GM12875 (cell line): Measurements from ENCODE around the gene PDE11A.

Source experiments
- H3K4me3 ChIP-seq: one replicate; pipeline ENCODE4 v1.5.1; 2011; ENCODE audit warnings: low read depth, low read length, control low read depth
- CTCF ChIP-seq: IDR thresholded peaks from 2 replicates; pipeline ENCODE4 v1.5.1; 2011; ENCODE audit warnings: low read depth, mild to moderate bottlenecking, control low read depth, inconsistent platforms, low read length, moderate library complexity, borderline replicate concordance; ENCODE audit not compliant: insufficient read depth

PDE11A gene

DNA sequence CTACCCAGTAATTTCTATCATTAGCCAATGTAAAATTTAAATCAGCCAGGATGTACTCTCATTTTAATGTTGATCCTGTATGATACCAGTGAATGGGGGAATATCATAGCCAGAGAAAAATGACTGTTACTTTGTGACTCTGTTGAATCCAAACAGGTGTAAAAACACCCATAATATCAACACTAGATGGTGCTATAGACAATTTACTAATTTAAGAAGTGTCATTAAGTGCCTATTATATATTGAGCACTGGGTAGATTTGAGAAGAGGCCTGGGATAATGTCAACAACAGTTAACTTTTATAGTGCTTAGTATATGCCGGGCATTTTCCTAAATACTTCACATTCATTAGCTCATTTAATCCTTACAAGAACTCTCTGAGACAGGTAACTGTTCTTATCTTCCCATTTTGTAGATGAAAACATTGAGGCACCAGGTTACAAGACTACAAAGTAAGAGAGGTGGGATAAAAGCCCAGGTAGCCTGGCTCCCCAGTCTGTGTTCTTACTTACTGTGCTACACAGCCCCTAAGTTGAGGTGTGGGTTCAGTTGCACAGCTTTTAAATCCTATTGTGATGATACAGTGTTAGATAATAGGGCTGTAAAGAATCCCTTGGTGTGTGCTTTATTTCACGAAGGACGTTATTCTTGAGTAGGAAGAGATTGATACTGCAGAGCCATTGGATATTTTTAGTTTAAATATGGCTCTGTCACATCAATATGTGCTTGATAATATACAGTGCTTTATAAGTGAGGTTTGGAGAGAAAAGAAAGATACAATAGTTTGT is 354.6 kb downstream of the PDE11A start:
- TF ChIP-seq CTCF: peak; percentile 5; the same call in 1 of the 2 replicates
- H3K4me3 ChIP-seq: no peak overlapping the region

DNA sequence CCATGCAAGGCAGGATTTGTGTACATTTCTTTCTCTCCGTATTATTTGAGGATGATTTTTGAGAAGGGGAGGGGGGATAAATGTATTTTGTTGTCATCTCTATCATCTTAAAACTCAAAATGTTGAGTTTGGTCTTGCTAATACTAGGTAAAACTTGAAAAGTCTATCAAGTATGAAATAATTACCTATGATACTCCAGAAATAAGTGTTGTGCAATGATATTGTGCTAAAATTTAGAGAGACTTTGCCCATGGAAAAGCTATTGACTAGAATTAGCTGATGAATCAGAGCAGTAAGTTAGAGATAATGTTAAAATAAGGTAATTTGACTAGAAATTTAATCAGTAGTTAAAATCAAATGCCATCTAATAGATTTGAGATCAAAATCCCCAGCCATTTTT is 356.1 kb downstream of the PDE11A start:
- H3K4me3 ChIP-seq: no peak overlapping the region
- no peak for TF ChIP-seq CTCF

DNA sequence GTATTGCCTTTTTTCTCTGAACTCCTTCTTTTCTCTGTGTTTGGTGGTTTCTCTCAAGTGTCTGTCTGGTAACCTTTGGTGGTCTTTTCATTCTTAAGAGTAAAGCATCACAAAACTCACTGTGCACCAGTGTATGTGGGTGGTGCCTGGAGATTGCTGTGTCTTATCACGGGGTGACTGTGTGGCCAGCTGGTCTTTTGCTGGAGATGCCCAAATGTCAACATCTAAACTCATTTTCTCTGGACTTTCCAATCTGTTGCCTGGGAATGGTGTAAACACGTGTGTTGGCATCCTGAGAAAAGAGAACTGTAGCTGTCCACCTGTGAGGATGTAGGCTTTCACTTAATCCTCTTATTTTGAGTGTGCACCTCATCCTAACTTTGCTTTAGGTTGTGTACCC is 356.8 kb downstream of the PDE11A start:
- H3K4me3 ChIP-seq: no peak overlapping the region
- TF ChIP-seq CTCF: no peak

GRCh38 chr2:177714704-177715103 is 357.9 kb downstream of the PDE11A start:
- TF ChIP-seq CTCF: no peak
- no peak overlapping the region for H3K4me3 ChIP-seq

GRCh38 chr2:177712462-177712861 is 360.1 kb downstream of the PDE11A start:
- no peak for TF ChIP-seq CTCF
- no peak overlapping the region for H3K4me3 ChIP-seq

DNA sequence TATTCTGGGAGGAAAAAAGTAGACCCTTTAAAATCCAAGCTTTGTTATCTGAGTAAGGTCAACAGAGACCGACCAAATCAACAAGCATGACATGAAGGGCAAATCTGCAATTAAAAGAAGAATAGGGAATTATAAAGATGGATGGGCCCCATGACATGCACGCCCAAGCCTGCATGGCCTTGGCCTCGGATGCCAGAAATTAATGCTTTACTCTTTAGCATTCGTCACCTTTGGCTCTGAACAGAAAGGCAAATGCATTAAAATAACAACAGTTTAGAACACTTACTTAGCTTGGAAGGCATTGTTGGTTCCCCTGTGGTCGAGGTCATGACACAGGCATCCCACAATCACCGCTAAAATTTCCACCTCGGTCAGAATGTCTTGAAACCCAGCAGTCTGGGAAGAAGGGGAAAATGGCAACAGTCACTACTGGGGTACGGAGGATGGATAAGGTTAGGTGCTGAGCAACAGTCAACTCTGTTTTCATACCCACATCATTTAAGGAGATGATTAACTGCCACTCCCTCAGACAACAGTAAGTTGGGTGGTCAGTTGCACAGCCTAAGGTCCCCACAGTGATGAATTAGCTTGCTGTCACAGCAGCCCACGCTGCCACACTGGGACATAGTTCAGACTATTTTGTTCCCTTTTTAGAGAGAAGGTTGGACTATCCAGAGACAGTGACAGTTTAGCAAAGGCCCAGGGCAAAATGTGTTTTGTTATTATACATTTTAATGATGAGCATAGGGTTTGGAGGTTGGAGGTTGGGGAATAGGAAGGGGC is 360.9 kb downstream of the PDE11A start:
- H3K4me3 ChIP-seq: no peak overlapping the region
- no peak for TF ChIP-seq CTCF
